ENCODE measurements around the gene ZMIZ1.
A peak's percentile ranks its signal among the peaks of the same experiment; 100 is the strongest.

Gene ZMIZ1

DNA sequence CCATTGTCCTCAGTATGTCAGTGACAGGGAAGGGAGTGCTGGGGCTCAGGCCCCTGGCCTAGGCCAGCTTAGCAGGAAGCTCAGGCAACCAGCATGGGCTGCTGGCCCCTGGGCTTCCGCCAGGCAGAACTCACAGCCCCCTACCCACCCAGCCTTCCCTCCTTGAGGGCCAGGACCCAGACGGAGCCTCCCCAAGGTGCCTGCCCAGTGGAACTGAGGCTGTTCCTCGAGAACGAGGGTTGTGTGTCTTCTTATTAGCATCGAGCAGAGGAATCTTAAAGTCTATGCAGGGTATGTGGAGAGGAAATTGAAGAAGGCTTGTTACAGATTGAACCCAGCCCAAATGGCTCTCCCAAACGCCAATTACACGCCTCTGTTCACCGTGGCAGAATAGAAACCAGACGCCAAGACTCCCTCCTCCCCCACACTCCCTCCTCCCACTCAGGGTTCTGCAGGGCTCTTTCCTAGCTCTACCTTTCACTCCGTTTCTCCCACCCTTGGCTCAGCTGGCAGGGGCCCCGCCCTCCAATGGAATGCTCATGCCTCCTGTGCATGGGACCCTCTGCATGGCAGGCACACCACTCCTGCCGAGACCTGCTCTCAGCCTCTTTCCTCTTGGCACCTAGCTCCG, 134.4 kb downstream of the ZMIZ1 start:
- peaks cover 29% of the 10 kb centered on the region for H3K4me1 ChIP-seq (ENCODE audit: control insufficient read depth, insufficient read depth, low read depth, low read length)
- no peak overlapping the region for H3K23ac ChIP-seq (ENCODE audit: low read length in 2 of 2)
- WGBS: 86% methylated on average over 9 of the region's 13 CpGs
- no peak overlapping the region for H2AFZ ChIP-seq (ENCODE audit: low read depth, low read length)
- no peak overlapping the region for H3K4ac ChIP-seq (ENCODE audit: low read depth in 1 of 2, low read length in 2 of 2)
- H3K36me3 ChIP-seq (ENCODE audit: control insufficient read depth in 1 of 2, insufficient read depth in 2 of 2, low read depth in 1 of 2, low read length in 2 of 2): peaks cover 76 to 78% of the 10 kb centered on the region in 2 experiments
- no peaks in the 10 kb centered on the region for H3K9me3 ChIP-seq (ENCODE audit: control insufficient read depth, low read length)
- no peak overlapping the region for H3K27ac ChIP-seq (ENCODE audit: low read length, poor library complexity, severe bottlenecking)
- no peak overlapping the region for H4K8ac ChIP-seq (ENCODE audit: low read length)
- DNase-seq: no peak
- H4K91ac ChIP-seq (ENCODE audit: low read length): no peak overlapping the region
- H2BK12ac ChIP-seq (ENCODE audit: low read length in 2 of 2): no peak overlapping the region
- H3K27me3 ChIP-seq (ENCODE audit: control insufficient read depth in 1 of 2, insufficient read depth in 1 of 2, low read length in 2 of 2): no peaks in the 10 kb centered on the region
- no peak overlapping the region for H2BK5ac ChIP-seq (ENCODE audit: low read depth, low read length, poor library complexity, severe bottlenecking)
- H2AK5ac ChIP-seq (ENCODE audit: low read length, severe bottlenecking): no peak overlapping the region
- no peak overlapping the region for H3K4me2 ChIP-seq (ENCODE audit: low read length, poor library complexity, severe bottlenecking)
- peak overlapping the region; percentile 20 for H3K9ac ChIP-seq (ENCODE audit: low read length)
- H2BK120ac ChIP-seq (ENCODE audit: low read depth, low read length): no peak overlapping the region
- no peak overlapping the region for H2BK15ac ChIP-seq (ENCODE audit: low read depth, poor library complexity, severe bottlenecking)
- H3K18ac ChIP-seq (ENCODE audit: low read depth in 1 of 2, low read length in 2 of 2): no peak overlapping the region
- peaks cover 58% of the 10 kb centered on the region for H3K79me1 ChIP-seq (replicated peaks; ENCODE audit: low read length, poor library complexity, severe bottlenecking)
- no peak overlapping the region for H3K4me3 ChIP-seq (ENCODE audit: insufficient read depth in 1 of 2, low read depth in 1 of 2, low read length in 2 of 2)
- H3K14ac ChIP-seq (ENCODE audit: low read length in 2 of 2): peak overlapping the region in 1 of 2 experiments; percentile 18

DNA sequence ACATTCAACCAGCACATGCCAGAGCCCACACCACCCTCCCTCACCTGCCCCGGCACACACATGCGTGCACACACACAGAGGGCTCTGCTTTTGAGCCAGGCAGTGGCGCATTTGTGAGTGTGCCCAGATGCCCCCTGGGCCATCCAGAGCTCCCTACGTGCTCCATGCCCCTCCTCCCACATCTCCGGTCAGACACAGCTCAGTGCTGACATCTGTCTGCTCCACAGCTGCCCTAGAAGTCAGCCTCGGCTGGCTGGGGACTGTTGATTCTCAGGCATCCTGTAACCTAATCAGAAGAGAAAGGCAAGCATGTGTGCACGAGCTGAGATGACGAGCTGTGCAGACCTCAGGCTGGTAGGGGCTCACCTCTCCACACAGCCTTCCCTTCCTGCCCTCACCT, 135.1 kb downstream of the ZMIZ1 start:
- Histone ChIP-seq H3K27ac (ENCODE audit: low read length, poor library complexity, severe bottlenecking) (no peak overlapping the region), H3K36me3 (ENCODE audit: control insufficient read depth in 1 of 2, insufficient read depth in 2 of 2, low read depth in 1 of 2, low read length in 2 of 2) (peaks cover 81 to 85% of the 10 kb centered on the region in 2 experiments)

GRCh38 chr10:79206300-79207095, 137.7 kb downstream of the ZMIZ1 start:
- no peak overlapping the region for H2BK120ac ChIP-seq (ENCODE audit: low read depth, low read length)
- no peaks in the 10 kb centered on the region for H3K27me3 ChIP-seq (ENCODE audit: control insufficient read depth in 1 of 2, insufficient read depth in 1 of 2, low read length in 2 of 2)
- H3K36me3 ChIP-seq (ENCODE audit: control insufficient read depth in 1 of 2, insufficient read depth in 2 of 2, low read depth in 1 of 2, low read length in 2 of 2): peaks cover 91 to 93% of the 10 kb centered on the region in 2 experiments
- H3K4me3 ChIP-seq (ENCODE audit: insufficient read depth in 1 of 2, low read depth in 1 of 2, low read length in 2 of 2): no peak overlapping the region
- no peak overlapping the region for H3K4me2 ChIP-seq (ENCODE audit: low read length, poor library complexity, severe bottlenecking)
- H3K9me3 ChIP-seq (ENCODE audit: control insufficient read depth, low read length): no peaks in the 10 kb centered on the region
- H3K79me1 ChIP-seq (replicated peaks; ENCODE audit: low read length, poor library complexity, severe bottlenecking): peaks cover 56% of the 10 kb centered on the region
- 93% methylated on average over 13 of the region's 13 CpGs for WGBS
- H3K14ac ChIP-seq (ENCODE audit: low read length in 2 of 2): no peak overlapping the region
- no peak overlapping the region for H3K27ac ChIP-seq (ENCODE audit: low read length, poor library complexity, severe bottlenecking)
- no peak overlapping the region for H2AFZ ChIP-seq (ENCODE audit: low read depth, low read length)
- H2AK5ac ChIP-seq (ENCODE audit: low read length, severe bottlenecking): no peak overlapping the region
- H2BK12ac ChIP-seq (ENCODE audit: low read length in 2 of 2): no peak overlapping the region
- peaks cover 29% of the 10 kb centered on the region for H3K4me1 ChIP-seq (ENCODE audit: control insufficient read depth, insufficient read depth, low read depth, low read length)
- no peak overlapping the region for H2BK5ac ChIP-seq (ENCODE audit: low read depth, low read length, poor library complexity, severe bottlenecking)
- H3K9ac ChIP-seq (ENCODE audit: low read length): no peak overlapping the region
- no peak overlapping the region for H4K8ac ChIP-seq (ENCODE audit: low read length)
- no peak overlapping the region for H4K91ac ChIP-seq (ENCODE audit: low read length)
- H3K23ac ChIP-seq (ENCODE audit: low read length in 2 of 2): no peak overlapping the region
- no peak overlapping the region for H3K4ac ChIP-seq (ENCODE audit: low read depth in 1 of 2, low read length in 2 of 2)
- no peak for DNase-seq
- H2BK15ac ChIP-seq (ENCODE audit: low read depth, poor library complexity, severe bottlenecking): no peak overlapping the region
- no peak overlapping the region for H3K18ac ChIP-seq (ENCODE audit: low read depth in 1 of 2, low read length in 2 of 2)

More for the DNA sequence above, 135.1 kb downstream of the ZMIZ1 start:
- H3K18ac ChIP-seq (ENCODE audit: low read depth in 1 of 2, low read length in 2 of 2): no peak overlapping the region
- no peak overlapping the region for H2BK15ac ChIP-seq (ENCODE audit: low read depth, poor library complexity, severe bottlenecking)
- H3K4me1 ChIP-seq (ENCODE audit: control insufficient read depth, insufficient read depth, low read depth, low read length): peaks cover 29% of the 10 kb centered on the region
- no peak overlapping the region for H3K14ac ChIP-seq (ENCODE audit: low read length in 2 of 2)
- 74% methylated on average over 8 of the region's 8 CpGs for WGBS
- no peak overlapping the region for H2AK5ac ChIP-seq (ENCODE audit: low read length, severe bottlenecking)
- no peak overlapping the region for H3K4ac ChIP-seq (ENCODE audit: low read depth in 1 of 2, low read length in 2 of 2)
- H3K23ac ChIP-seq (ENCODE audit: low read length in 2 of 2): no peak overlapping the region
- H4K91ac ChIP-seq (ENCODE audit: low read length): no peak overlapping the region
- H3K79me1 ChIP-seq (replicated peaks; ENCODE audit: low read length, poor library complexity, severe bottlenecking): peaks cover 62% of the 10 kb centered on the region
- no peak overlapping the region for H2BK12ac ChIP-seq (ENCODE audit: low read length in 2 of 2)
- H3K9me3 ChIP-seq (ENCODE audit: control insufficient read depth, low read length): no peaks in the 10 kb centered on the region
- no peaks in the 10 kb centered on the region for H3K27me3 ChIP-seq (ENCODE audit: control insufficient read depth in 1 of 2, insufficient read depth in 1 of 2, low read length in 2 of 2)
- no peak overlapping the region for H3K9ac ChIP-seq (ENCODE audit: low read length)
- H3K4me2 ChIP-seq (ENCODE audit: low read length, poor library complexity, severe bottlenecking): no peak overlapping the region
- no peak overlapping the region for H2AFZ ChIP-seq (ENCODE audit: low read depth, low read length)
- H3K4me3 ChIP-seq (ENCODE audit: insufficient read depth in 1 of 2, low read depth in 1 of 2, low read length in 2 of 2): no peak overlapping the region
- no peak for DNase-seq
- H2BK120ac ChIP-seq (ENCODE audit: low read depth, low read length): no peak overlapping the region
- no peak overlapping the region for H4K8ac ChIP-seq (ENCODE audit: low read length)
- no peak overlapping the region for H2BK5ac ChIP-seq (ENCODE audit: low read depth, low read length, poor library complexity, severe bottlenecking)

DNA sequence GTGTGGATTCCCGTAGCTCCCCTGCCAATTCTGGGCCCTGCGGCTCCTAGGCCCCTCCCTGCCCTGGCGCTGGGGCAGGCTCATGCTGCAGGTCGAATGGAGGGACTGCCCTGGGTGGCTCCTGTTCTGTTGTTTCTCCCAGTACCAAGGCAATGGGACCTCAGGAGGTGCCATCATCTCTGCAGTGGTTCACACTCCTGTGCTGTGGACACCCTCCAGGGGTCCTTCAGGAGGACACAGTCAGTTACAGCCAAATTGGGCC, 138.3 kb downstream of the ZMIZ1 start:
- no peaks in the 10 kb centered on the region for H3K27me3 ChIP-seq (ENCODE audit: control insufficient read depth in 1 of 2, insufficient read depth in 1 of 2, low read length in 2 of 2)
- no peak overlapping the region for H3K27ac ChIP-seq (ENCODE audit: low read length, poor library complexity, severe bottlenecking)
- no peak overlapping the region for H2BK5ac ChIP-seq (ENCODE audit: low read depth, low read length, poor library complexity, severe bottlenecking)
- 95% methylated on average over 4 of the region's 4 CpGs for WGBS
- H3K9me3 ChIP-seq (ENCODE audit: control insufficient read depth, low read length): no peaks in the 10 kb centered on the region
- H3K4me1 ChIP-seq (ENCODE audit: control insufficient read depth, insufficient read depth, low read depth, low read length): peaks cover 29% of the 10 kb centered on the region
- peaks cover 57% of the 10 kb centered on the region for H3K79me1 ChIP-seq (replicated peaks; ENCODE audit: low read length, poor library complexity, severe bottlenecking)
- no peak overlapping the region for H4K91ac ChIP-seq (ENCODE audit: low read length)
- no peak overlapping the region for H4K8ac ChIP-seq (ENCODE audit: low read length)
- no peak overlapping the region for H3K4ac ChIP-seq (ENCODE audit: low read depth in 1 of 2, low read length in 2 of 2)
- no peak overlapping the region for H2BK15ac ChIP-seq (ENCODE audit: low read depth, poor library complexity, severe bottlenecking)
- H2BK120ac ChIP-seq (ENCODE audit: low read depth, low read length): no peak overlapping the region
- no peak overlapping the region for H3K18ac ChIP-seq (ENCODE audit: low read depth in 1 of 2, low read length in 2 of 2)
- H2AFZ ChIP-seq (ENCODE audit: low read depth, low read length): no peak overlapping the region
- H3K14ac ChIP-seq (ENCODE audit: low read length in 2 of 2): no peak overlapping the region
- no peak overlapping the region for H2AK5ac ChIP-seq (ENCODE audit: low read length, severe bottlenecking)
- no peak overlapping the region for H3K9ac ChIP-seq (ENCODE audit: low read length)
- DNase-seq: no peak
- H3K36me3 ChIP-seq (ENCODE audit: control insufficient read depth in 1 of 2, insufficient read depth in 2 of 2, low read depth in 1 of 2, low read length in 2 of 2): peaks cover 92 to 94% of the 10 kb centered on the region in 2 experiments
- H3K23ac ChIP-seq (ENCODE audit: low read length in 2 of 2): no peak overlapping the region
- H2BK12ac ChIP-seq (ENCODE audit: low read length in 2 of 2): no peak overlapping the region
- no peak overlapping the region for H3K4me2 ChIP-seq (ENCODE audit: low read length, poor library complexity, severe bottlenecking)
- no peak overlapping the region for H3K4me3 ChIP-seq (ENCODE audit: insufficient read depth in 1 of 2, low read depth in 1 of 2, low read length in 2 of 2)

Data from mesenchymal stem cell (in vitro differentiated cells and primary cell).